Gastrocnemius medialis (tissue), 4 donors: ENCODE data around the gene CCDC38. TPM values are rescaled to one million over a fixed set of nuclear protein-coding genes. Genes with fewer than 3 reads are reported as not detected.

ENCODE experiments used
- ATAC-seq, 2 donors: fragments of 150-250 bp; one replicate each; pipeline ENCODE4 v1.9.1; 2016
- DNase-seq, 2 donors: peaks; one replicate each; pipeline ENCODE4 v3.0.0-alpha.2; 2019
- H3K27ac ChIP-seq, 4 donors: fragments of 200-600 bp; sonication (generic); 1 replicate in 1 of 4; 2 replicates in 3 of 4; pipeline ENCODE4 v1.5.1; 2016 to 2018; ENCODE audit warnings: mild to moderate bottlenecking in 2 of 4, moderate library complexity in 1 of 4
- H3K27me3 ChIP-seq, 3 donors: fragments of 200-600 bp; sonication (generic) in 2 of 3; 1 replicate in 1 of 3; 2 replicates in 2 of 3; pipeline versions ENCODE4 v1.5.1 to v1.6.0; 2016 to 2019; ENCODE audit warnings: mild to moderate bottlenecking in 1 of 3, moderate library complexity in 1 of 3
- H3K36me3 ChIP-seq, 2 donors: fragments of 200-600 bp; sonication (generic) in 1 of 2; one replicate each; pipeline ENCODE4 v1.5.1; 2017 to 2018
- H3K4me1 ChIP-seq, 2 donors: fragments of 200-600 bp; sonication (generic) in 1 of 2; one replicate each; pipeline ENCODE4 v1.5.1; 2016 to 2017; ENCODE audit warnings: mild to moderate bottlenecking in 2 of 2
- H3K4me3 ChIP-seq, 4 donors: fragments of 200-600 bp; sonication (generic) in 3 of 4; 1 replicate in 1 of 4; 2 replicates in 3 of 4; pipeline ENCODE4 v1.5.1; 2016 to 2019; ENCODE audit warnings: mild to moderate bottlenecking in 2 of 4
- H3K9me3 ChIP-seq, 3 donors: fragments of 200-600 bp; sonication (generic) in 2 of 3; 1 replicate in 1 of 3; 2 replicates in 2 of 3; pipeline ENCODE4 v1.5.1; 2016 to 2019
- CTCF ChIP-seq, 5 experiments: fragments of 450-650 bp in 3 of 5; fragments of 200-600 bp in 2 of 5; sonication (generic) in 2 of 5; IDR thresholded peaks in 4 of 5; conservative IDR thresholded peaks in 1 of 5; 1 replicate in 4 of 5; 2 replicates in 1 of 5; pipeline ENCODE4 v1.5.1; 2016 to 2019; ENCODE audit warnings: antibody characterized with exemption in 5 of 5, mild to moderate bottlenecking in 3 of 5, moderate library complexity in 3 of 5
- POLR2A ChIP-seq, 2 donors: fragments of 450-650 bp; IDR thresholded peaks; one replicate each; pipeline ENCODE4 v1.6.1; 2017; ENCODE audit warnings: antibody characterized with exemption in 2 of 2, mild to moderate bottlenecking in 2 of 2, moderate library complexity in 2 of 2
- in situ Hi-C, 4 donors: fragments of 200-750 bp; cut with MboI; loops; one replicate each; pipeline versions ENCODE4 v1.15.0 to v1.8.0; 2017; ENCODE audit warnings: low sequenced_read_pairs in 4 of 4
- intact Hi-C: fragments of 100-400 bp; cut with DNase I; formaldehyde crosslinking; loops from one replicate; pipeline ENCODE4 v1.15.1; 2023; ENCODE audit warnings: low total_unique reads
- total RNA-seq, 4 donors: library from RNA; depleted of rRNA; stranded (reverse); fragments of >200 nt; gene quantifications; one replicate each; pipeline versions ENCODE4 v1.1.0 to v1.2.3, GENCODE V29; 2016

Gene CCDC38
- total RNA-seq, 4 donors from 2014 or later: not detected

- no peaks in the 10 kb centered on the region for H3K36me3 ChIP-seq
- intact Hi-C loops (no loop called here), in situ Hi-C loops (no loop called here)
- no peak overlapping the region for H3K27ac ChIP-seq
- no peak for TF ChIP-seq POLR2A (IDR thresholded peaks at IDR 0.05)
- TF ChIP-seq CTCF (IDR thresholded peaks at IDR 0.05 in 4 of 5, conservative IDR thresholded peaks at IDR 0.05 in 1 of 5): no peak
- no peak overlapping the region for H3K4me3 ChIP-seq
- no peaks in the 10 kb centered on the region for H3K9me3 ChIP-seq
- no peak for ATAC-seq
- DNase-seq: no peak
- no peaks in the 10 kb centered on the region for H3K4me1 ChIP-seq
- H3K27me3 ChIP-seq: no peaks in the 10 kb centered on the region
Measured at GRCh38 chr12:95986635-95987570, 44.5 kb upstream of the CCDC38 start.

GRCh38 chr12:95984682-95985081 is 42.3 kb upstream of the CCDC38 start:
- Histone ChIP-seq H3K27ac (no peak overlapping the region), H3K4me1 (no peaks in the 10 kb centered on the region), H3K36me3 (no peaks in the 10 kb centered on the region), H3K4me3 (no peak overlapping the region), H3K9me3 (no peaks in the 10 kb centered on the region), H3K27me3 (no peaks in the 10 kb centered on the region)
- TF ChIP-seq CTCF (IDR thresholded peaks at IDR 0.05 in 4 of 5, conservative IDR thresholded peaks at IDR 0.05 in 1 of 5) (no peak), POLR2A (IDR thresholded peaks at IDR 0.05) (no peak)
- no peak for DNase-seq
- in situ Hi-C loops: no loop called here
- intact Hi-C loops: no loop called here
- ATAC-seq: no peak

- Histone ChIP-seq H3K27me3 (no peaks in the 10 kb centered on the region), H3K4me1 (no peaks in the 10 kb centered on the region), H3K4me3 (no peak overlapping the region), H3K27ac (no peak overlapping the region), H3K9me3 (no peaks in the 10 kb centered on the region), H3K36me3 (no peaks in the 10 kb centered on the region)
- in situ Hi-C loops: no loop called here
- ATAC-seq: no peak
- TF ChIP-seq POLR2A (IDR thresholded peaks at IDR 0.05) (no peak), CTCF (IDR thresholded peaks at IDR 0.05 in 4 of 5, conservative IDR thresholded peaks at IDR 0.05 in 1 of 5) (no peak)
- intact Hi-C loops: no loop called here
- DNase-seq: no peak
Measured at GRCh38 chr12:95982602-95983001, 40.2 kb upstream of the CCDC38 start.

- H3K4me3 ChIP-seq: no peak overlapping the region
- no peaks in the 10 kb centered on the region for H3K4me1 ChIP-seq
- no peak for DNase-seq
- no peaks in the 10 kb centered on the region for H3K9me3 ChIP-seq
- H3K36me3 ChIP-seq: no peaks in the 10 kb centered on the region
- TF ChIP-seq POLR2A (IDR thresholded peaks at IDR 0.05) (no peak), CTCF (IDR thresholded peaks at IDR 0.05 in 4 of 5, conservative IDR thresholded peaks at IDR 0.05 in 1 of 5) (no peak)
- no peak overlapping the region for H3K27ac ChIP-seq
- no peak for ATAC-seq
- intact Hi-C loops (no loop called here), in situ Hi-C loops (no loop called here)
- H3K27me3 ChIP-seq: no peaks in the 10 kb centered on the region
Measured at GRCh38 chr12:95980437-95980836, 38.0 kb upstream of the CCDC38 start.
